Activated CD4-positive, alpha-beta T cell treated with anti-CD3 and anti-CD28 coated beads for 4 hours (primary cell): ENCODE results near the gene RERG.

Experiments
- DNase-seq, 2 donors: peaks; one replicate each; pipeline ENCODE4 v3.0.0-alpha.2; 2020

The RERG gene

DNA sequence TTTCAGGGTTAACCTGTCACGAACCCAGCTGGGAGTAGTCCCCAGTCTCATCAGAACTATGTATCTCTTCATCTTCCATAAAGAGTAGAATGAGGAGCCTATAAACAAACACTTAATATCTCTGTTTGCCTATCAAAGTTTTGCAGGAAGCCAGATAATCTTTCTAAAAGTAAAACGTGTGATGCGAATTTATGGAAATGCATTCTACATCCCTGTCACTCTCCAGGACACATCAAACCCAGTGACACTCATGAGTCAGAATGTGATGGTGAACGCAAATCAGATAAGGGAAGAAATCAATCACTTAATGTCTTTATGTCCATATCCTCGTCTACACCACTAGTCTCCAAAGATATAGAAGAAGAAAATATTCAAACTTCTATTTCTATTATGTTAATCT is 37.4 kb downstream of the RERG start:
- no peak for DNase-seq

DNA sequence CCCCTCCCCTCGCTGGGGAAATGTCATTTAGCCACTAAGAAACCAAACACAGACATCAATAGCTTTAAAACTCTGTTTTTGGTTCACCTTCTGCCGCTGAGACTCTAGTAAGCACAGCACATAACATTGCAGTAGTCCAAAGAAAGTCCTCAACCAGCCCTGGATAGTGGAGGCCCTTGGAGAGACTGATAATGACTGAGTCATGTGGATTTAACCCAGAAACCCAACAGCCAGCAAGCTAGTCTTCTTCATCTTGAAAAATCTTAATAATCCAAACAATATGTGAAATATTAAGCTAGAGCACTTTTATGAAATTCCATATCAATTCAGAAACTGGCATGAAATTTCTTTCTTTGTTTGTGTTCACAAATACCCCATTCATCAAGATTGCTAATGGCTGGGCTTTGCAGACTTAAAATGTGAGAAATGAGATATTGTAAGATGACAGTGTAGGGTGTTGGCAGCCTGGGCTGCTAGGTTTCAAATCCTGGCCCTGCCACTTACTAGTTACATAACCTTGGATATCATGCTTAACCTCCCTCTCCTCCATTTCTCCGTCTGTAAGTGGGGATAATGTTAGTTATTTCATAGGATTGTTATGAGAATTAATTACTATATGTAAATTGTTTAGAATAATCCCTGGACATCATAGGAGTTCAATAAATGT is 40.1 kb downstream of the RERG start:
- DNase-seq: no peak

DNA sequence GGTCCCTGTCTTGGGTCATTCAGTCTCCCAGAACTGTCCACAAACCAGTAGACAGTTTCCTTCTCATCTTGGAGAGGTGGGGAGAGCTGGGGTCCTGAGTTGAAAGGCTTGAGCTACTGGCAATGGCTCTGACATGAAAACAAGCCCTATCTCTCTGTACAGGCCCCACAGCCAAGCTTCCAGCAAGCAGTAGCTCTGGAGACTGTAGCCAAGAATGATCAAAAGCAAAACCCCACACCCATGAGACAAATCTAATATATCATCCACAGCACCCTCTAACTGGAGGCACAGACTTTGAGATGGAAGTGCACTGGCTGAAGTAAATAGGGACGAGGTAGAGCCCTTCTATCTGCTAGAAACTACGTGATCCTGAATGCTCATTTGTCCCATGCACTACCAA is 40.9 kb downstream of the RERG start:
- no peak for DNase-seq

DNA sequence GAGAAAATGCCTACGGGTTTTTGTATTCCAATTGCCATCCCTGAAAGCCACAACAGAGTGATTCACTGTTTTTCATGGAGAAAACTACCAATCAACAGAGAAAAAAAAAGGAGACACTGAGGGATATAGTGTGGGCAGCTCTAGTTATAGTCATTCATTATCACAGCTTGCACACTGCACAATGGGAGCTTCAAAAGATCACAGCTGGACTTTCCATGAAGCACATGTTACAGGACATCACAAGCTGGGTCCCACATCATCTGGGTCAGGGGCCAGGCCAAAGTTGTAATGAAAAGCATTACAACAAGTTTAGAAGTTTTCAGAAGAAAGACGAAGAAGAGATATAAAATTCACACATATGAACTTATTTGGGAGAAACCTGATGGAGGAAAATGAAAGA is 41.5 kb downstream of the RERG start:
- DNase-seq: no peak

DNA sequence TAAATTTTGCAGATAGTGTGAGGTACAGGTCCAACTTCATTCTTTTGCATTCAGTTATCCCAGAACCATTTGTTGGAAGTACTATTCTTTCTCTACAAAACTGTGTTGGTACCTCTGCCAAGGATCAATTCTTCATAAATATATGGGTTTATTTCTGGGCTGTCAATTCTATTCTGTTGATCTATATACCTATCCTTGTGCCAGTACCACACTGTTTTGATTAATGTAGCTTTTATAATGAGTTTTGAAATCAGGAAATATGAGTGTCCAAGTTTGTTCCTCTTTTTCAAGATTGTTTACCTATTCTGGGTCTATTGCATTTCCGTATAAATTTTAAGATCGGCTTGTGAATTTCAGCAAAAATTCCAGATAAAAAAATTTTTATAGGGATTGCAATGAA is 48.1 kb downstream of the RERG start:
- no peak for DNase-seq

DNA sequence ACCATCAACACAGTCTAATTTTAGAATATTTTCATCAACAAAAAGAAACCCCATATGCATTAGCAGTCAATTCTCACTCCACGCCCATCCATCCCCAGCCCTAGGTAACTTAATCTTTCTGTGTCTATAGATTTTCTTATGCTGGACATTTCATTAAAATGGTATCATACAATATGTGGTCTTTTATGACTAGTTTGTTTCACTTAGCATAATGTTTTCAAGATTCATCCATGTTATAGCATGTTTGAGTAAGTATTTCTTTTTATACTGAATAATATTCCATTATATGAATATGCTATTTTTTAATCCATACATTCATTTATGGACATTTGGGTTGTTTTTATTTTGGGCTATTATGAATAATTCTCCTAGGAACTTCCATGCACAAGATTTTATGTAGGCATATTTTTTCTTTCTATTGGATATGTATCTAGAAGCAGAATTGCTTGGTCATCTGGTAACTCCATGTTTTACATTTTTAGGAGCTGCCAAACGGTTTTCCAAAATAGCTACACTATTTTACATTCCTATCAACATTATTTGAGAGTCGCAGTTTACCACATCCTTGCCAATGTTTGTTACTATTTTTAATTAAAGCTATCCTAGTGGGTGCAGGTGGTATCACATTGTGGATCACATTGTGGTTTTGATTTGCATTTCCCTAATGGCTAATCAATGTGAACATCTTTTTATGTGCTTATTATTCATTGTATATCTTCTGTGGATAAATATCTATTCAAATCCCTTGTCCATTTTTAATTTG is 49.0 kb downstream of the RERG start:
- no peak for DNase-seq

DNA sequence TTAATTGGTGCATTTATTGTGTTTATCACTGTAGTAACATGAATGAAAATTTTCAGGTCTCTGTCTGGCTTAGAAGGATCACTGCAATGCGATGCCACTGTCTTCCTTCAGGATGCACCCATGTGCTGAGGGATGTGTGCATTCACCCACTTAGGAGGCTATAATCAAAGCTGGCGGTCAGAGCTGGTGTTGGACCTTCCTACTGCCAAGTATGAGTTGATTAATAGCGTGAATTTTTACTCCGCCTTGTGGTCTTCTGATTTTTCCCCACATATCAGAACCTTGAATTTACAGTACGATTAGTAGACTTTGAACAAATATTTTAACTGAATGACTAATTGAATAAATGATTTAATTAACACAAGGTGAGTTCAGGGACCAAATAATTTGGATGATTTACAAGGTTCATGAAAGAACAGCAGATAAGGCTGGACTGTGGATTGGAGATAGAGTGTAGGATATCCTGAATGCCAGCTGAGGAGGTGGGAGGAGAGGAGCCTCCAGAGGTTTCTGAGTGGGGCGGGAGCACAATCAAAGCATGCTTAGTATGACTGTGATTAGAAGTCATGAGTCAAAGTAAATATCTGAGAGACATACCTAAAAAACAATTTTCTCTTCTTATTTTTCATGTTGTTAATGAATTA is 50.1 kb downstream of the RERG start:
- no peak for DNase-seq

DNA sequence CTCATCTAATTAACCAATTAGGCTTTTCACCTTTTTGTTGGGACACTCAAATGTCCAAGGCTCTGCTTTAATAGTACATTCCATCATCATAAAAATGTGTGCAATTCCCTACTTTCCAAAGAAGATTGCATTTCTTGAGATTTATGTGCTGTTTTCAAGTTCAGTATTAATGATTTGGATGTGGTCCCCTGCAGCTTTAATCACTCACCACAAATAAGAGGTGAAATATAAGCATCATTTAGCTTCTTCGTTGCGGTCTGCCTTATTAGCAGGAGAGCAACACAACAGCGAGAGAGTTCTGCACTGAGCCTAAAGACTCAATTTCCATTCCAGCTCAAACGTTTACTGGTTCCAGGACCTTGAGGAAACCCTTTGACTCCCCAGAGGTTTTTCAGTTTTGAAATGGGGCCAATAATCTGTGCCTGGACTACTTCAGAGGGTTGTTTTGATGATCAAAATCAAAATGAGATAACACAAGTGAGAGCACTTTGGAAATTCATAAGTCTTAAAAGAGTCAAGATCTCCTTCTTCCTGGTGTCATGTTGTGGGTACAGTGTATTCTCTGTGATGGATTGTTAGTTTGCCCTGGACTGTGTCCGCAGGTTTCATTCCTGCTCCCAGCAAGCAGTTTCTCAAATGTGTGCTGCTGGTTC is 53.1 kb downstream of the RERG start:
- no peak for DNase-seq

DNA sequence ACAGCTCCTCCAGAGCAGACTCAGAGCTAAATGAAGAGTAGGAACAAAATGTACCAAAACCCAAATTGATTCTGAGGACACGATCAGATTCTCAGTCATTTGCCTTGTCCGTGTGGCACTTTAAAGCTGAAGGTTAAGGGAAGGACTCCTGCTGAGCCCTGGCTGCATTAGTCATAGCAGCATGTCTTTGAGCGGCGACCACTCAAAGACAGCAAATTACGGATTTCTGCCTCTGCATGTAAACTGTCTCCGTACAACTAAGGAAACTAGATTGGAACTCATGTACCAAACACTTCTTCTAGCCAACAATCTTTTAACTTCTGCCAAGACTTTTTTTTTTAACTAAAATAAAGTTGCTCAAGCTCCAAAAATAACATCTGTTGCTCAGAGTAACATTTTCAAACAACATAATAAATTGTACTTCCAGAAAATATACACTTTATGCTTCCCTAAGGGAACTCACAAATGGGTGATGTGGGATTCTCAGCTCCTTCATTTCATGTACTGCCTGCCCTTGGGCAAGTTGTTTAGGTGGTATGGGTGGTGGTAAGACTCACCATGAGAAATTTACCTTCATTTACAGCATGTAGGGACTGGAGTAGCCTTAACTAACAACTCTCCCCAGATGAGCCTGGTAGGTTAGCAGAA is 56.1 kb downstream of the RERG start:
- DNase-seq: no peak

DNA sequence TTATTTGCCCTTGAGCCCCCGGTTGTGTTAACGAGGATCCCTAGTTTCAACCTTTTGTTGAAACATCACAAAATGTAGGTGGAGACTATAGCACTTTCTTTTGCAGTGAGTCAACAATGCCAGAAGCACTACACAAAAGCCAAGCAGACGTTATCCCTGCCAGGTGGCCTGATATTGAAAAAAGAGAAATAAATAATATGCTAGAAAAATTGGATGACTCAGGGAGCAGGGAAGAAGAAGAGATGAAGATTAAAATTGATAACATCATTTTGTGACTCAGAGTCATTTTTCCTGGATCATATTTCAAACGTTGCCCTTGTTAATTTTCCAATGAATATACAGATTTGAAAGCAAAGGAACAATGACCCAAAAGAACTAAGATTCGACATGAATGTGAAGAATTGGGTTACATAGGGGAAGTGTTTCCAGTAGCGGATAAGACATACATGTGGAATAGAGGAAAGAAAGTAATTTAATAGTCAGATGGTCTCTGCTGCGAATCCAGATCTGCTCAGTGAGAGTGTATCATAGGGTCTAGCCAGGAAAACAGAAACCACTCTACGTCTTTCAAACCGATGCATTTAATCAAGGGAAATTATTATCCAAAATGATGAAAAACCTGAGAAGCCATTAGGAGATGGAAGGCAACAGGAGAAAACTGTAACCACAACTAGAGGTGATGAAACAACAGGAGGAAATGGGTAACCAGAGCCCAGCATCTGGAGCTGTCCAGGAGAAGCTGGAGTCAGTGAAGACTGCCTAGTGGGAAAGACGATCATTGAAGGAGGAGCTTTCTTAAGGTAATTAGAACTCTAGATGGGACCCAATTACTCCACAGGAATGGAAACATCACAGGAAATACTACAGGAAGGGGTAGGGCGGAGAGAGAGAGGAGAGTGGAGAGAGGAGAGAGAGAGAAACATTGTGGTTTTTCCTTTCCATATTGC is 57.9 kb downstream of the RERG start:
- DNase-seq: no peak

DNA sequence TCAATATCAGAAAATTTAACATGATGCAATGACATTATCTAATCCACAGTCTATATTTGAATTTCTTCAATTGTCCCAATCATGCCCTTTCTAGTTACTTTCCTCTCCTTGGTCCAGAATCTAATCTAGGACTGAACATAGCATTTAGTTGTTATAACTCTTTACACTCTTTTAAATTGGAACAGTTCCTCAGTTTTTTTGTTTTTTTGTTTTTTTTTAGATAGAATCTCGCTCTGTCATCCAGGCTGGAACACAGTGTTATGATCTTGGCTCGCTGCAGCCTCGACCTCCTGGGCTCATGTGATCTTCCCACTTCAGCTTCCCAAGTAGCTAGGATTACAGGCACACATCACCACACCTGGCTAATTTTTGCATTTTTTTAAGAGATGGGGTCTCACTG is 63.1 kb downstream of the RERG start:
- DNase-seq: no peak

DNA sequence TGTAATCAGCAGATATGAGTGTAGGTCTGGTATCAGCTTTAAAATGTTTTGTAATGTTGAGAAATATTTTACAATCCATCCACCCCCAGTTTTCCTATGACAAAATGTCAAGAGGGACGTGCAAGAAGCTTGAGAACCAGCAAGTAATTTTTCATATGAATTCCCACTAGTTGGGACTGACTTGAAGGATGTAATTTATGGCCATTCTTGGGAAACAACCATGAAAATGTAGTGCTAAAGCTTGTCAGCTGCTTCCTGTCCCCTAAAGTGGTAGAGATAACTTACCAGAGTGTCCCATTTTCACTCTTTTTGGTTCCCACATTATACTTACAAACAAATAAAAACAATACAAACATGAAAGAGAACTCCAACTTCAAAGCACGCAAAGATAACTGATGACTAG is 63.9 kb downstream of the RERG start:
- no peak for DNase-seq

DNA sequence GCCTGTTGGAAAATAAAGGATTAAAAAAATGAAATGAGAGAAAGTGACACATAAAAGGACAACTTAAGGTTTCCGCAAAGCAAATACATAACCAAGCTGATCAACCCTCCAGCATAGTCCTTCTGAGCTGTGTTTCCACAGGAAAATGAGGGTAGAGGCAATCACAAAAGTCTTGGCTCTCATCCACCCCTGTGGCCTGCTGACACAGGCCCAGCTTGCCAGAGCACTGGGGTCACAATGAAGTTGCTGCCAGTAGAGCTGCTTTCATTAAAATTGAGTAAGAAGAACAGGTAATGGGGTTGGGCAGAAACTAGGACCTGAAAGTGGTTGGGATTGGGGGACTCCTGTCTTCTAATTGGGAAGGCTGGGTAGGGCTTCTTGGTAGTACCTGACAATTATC is 65.9 kb downstream of the RERG start:
- no peak for DNase-seq

DNA sequence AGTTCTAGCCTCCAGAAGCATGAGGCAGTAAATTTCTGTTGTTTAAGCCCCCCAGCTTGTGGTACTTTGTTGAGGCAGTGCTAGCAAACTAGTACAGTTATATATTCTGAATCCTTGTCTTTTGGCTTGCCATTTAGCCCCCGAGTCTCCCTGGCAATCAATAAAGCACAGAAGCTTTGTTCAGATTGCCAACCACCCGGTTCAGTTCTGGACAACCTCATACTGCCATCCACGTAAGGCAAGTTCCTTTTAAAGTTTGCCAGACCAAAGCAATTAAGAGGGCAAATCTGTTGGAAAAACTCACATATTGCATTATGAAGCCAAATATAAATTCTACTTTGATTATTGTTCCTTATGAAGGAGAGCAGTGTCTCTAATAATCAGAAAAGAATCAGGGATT is 67.1 kb downstream of the RERG start:
- no peak for DNase-seq

DNA sequence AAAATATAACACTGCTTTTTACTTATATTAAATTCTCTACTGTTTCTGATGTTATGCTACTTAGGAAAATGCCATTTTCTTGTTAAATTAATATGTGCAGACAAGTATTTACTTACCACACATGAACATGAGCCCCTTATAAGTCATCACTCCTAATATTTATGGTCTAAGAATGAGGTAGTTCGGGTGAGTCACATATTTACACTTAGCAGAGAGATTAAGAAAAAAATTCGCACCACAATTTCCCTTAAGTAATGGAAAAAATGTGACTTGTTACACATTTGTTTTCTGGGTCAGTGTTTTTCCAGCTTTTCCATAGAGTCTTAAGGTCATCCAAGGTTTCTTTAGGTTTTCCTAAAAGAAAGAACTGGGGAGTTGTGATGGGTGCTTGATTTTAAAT is 68.3 kb downstream of the RERG start:
- no peak for DNase-seq

DNA sequence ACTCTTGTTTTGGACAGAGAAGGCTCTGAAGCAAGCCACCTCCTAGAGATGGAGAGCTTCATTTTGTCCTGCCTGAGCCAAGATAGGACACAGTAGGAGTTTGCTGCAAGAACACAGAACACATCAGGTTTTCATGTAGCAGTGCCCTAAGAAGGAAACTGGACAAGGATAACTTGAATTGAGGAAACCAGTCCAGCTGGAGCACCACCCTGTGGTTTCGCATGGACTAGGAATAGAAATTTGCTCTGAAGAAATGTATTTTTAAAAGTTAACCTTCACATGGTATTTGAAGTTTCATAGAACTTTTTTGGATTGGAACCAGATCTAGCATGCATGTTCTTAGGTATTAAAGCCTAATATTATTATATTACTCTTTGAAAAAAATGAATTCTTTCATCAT is 68.8 kb downstream of the RERG start:
- DNase-seq: no peak

DNA sequence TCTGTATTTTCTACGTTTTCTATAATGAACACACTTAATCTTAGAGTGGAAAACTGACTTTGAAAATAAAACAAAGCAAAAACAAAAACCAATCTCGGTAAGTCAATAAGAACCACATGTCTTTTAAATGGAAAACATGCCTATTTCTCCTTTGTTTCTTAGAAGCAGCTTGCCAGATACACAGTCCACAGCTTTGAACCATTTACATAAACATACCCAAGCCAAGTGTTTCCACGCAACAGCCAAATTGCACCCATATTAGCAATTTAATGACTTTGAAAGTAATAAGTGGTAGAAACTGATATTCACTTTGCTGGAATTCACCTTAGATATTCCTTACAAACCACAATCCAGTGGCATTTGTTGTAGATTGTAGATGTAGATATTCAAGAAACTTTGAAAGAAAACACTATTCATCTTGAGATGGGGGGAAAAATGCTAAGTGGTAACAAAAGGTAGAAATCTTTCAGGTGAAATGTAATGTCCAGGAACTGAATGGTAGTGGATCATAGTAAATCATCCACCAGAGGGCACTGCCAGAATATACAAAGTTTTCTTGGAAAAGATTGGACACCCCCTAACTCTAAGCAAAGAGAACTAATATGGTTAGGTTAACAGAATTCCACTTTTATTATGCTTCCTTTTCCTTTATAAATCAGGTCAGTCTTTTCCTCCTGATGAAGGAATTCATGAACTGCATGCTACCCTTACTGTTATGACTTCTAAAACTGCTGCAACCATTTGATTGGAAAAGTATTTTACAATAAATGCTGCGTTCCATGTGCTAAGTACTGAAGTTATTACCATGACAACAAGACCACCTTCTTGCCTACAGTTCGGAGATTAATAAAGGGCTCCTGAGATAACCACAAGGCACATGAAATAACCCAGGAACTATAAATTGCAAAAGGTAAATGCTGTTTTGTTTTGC is 69.8 kb downstream of the RERG start:
- no peak for DNase-seq

DNA sequence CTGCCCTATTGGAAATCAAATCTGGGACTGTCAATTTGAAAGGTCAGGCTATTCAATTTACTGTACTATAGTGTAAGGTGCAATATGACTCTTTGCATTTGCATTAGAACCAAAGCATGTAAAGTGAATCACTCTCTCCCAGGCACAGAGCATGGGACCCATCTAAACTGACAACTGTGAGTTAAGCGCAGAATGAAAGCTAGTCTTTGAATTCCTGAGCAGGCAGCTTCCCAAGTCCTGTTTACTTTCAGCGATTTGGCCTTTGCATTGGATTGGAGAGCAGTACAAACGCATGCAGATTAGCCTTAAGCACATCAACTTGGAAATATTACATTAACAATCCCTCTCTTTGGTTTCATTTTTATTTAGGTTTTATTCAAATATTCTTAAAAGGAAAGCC is 74.6 kb downstream of the RERG start:
- DNase-seq: no peak

DNA sequence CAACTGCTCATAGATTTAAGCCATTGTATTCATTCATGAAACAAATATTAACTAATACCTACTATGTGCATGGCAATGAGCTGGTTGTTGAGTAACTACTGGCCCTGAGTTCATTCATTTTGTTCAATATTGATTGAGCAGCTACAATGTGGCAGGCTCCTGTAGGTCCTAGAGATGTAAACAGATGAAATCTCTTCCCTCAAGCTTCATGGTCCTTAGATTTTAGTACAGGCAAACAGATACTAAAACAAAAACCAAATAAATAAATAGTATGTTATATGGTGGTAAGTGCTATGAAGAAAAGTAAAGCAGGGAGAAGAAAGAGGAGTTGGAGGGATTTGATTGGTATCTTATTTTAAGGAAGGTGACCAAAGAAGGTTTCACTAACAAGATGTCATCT is 77.8 kb downstream of the RERG start:
- DNase-seq: no peak

DNA sequence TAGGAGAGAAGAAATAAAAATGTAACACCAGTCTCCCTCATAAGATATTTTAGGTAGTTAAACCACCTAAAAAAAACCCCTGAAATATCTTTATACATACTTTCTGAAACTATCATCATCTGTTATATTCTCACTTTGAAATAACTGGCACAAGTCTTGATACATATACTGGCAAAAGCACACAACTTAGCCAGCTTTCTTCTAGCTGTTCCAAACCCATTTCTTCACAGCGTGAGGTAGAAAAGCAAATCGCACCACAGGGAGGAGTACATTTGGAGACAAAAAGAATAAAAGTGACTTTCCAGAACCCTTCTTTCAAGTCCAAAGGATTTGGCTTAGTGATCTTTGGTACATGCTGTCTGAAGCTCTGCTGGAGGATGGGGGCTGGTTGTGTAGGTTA is 78.5 kb downstream of the RERG start:
- no peak for DNase-seq

DNA sequence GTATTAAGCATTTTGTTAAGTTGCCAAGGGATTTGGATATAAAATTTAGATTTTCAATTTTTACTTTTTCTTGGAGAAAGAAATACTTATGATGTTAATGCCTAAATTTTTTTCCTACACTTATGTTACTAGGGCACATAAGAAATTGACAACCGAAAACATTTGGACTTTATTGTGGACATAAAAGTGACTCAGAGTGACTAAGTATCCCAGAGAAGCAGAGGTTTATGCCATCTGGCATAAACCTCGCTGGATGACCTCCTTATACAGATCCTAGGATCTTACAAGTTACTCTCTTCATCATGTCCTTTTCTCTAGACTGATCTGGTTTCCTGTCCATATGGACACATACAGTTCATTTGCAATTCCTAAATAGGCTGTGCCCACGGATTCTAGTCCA is 89.8 kb downstream of the RERG start:
- DNase-seq: no peak
